HG03354 (cell line): ENCODE measurements around the gene SLMAP.
A peak's percentile ranks its signal among the peaks of the same experiment; 100 is the strongest.

Source experiments
- ATAC-seq: cut with Tn5 transposase; IDR thresholded peaks from one replicate; pipeline ENCODE4 v1.9.1; 2021; ENCODE audit warnings: mild to moderate bottlenecking; ENCODE audit not compliant: unreplicated experiment, poor library complexity, severe bottlenecking

The SLMAP gene

DNA sequence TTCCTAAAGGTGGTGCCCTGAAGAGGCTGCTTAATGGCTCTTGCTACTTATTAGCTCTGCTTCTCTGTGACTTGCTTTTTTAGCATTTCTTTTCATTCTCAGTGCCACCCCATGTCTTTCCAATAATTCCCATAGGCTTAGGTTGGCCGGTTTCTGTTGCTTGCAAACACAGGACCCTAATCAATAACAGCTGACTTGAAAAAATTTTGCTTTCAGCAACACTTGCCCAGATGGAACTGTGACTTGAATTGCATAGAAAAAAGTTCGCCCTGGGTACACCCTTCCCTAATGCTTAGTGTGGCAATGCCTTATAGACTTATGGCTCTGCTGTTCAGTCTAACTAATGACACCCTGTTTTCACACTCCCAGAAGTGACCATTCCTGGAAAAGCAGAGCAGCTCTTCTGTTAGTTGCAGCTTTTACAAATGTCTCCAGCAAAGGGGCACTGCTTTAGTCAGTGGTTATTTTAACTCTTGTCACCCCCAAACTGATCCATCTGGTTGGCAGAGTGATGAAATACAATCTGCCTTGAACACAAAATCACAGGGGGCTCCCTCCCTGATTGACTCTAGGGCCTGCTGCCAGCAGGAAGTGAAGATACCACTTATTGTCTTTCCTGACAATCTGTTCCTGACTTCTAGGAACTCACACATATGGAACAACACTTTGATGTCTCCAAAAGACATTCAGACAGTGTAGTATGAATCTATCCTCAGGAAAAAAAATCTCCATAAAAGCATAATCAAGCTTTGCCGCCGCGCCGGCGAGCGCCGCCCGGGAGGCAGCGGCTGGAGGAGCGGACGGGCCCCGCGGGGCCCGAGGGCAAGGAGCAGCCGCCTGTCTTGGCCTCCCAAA lies 9.7 kb upstream of the SLMAP start:
- ATAC-seq: no peak

- ATAC-seq: no peak
Measured at GRCh38 chr3:57749542-57749941, 6.6 kb upstream of the SLMAP start.

- no peak for ATAC-seq
Measured at GRCh38 chr3:57752307-57752706, 3.8 kb upstream of the SLMAP start.

DNA sequence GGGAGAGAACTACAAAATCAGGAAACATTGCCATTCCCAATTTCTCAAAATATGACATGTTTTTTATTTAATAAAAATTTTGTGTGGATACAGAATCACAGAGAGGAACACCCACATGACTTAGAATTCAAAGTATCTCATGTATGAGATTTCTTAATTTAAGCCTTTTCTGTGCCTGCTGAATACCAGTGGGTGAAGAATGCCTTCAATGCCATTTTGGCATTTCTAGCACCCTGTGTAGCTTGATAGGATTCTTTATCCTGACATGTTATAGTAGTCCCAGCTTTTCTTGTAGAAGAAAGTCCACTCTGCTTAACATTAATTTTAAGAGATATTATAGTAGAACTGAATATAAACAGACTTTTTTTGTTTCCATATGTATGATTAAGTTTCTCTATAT lies 3.1 kb upstream of the SLMAP start:
- ATAC-seq: no peak

GRCh38 chr3:57755368-57755675 lies 787 bp upstream of the SLMAP start:
- ATAC-seq: no peak

DNA sequence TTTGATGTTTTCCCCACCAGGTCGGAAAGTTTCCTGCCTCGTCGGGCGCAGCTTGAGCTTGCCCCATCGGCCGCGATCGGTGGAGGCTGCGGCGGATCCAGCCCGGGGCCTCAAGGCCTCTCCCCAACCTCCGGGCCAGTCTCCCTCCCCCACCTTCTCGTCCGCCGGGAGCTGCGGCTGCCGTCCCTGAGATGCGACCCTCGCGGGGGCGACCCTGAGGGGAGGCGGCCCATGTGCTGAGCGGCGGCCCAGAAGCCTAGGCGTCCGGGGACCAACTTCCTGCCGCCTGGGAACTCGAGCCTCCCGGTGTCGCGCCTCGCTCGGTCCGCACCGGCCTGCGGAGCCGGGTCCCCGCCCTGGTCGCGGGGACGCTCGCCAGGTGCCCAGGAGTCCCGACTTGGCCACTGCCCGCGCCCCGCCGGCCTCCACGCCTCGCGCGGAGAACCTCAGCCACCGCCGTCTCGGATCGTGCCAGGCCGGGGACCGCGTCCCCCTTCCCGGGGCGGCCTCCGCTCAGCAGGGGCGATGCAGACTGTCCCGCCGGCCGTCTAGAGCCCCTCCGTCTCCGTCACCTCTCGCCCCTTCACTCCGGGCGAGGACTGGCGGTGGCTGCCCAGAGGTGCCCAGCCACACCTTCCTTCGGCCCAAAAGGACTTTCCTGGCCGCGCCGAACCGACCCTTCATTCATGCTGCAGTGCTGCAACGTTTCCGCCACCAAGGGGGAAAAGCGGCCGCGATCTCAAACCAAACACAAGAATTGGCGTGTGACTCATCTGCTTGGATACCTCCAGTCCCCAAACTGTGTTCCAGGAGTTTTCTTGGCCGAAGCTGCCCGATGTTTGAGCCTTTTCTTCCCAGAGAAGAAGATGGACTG lies 656 bp downstream of the SLMAP start:
- peak; percentile 33 for ATAC-seq

GRCh38 chr3:57757642-57758297 lies 1.7 kb downstream of the SLMAP start:
- ATAC-seq: no peak

DNA sequence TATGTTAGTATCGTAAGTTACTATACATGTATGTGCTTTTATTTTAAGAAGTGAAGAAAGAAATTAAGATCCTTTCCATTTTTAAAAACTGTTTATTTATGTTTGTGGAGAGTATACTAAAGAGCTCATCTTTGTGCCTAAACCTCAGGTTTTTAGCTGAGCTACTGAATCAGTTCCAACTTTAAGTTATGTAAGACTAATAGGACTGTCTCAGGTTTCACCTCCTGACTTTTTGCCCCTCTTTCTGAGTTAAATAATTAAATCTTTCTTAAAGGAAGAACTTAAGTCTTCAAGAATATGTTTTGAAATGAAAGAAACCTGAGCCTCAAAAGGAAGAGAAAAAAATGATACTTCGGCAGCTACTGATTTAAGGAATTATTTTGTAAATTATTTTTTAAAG lies 2.6 kb downstream of the SLMAP start:
- ATAC-seq: no peak

DNA sequence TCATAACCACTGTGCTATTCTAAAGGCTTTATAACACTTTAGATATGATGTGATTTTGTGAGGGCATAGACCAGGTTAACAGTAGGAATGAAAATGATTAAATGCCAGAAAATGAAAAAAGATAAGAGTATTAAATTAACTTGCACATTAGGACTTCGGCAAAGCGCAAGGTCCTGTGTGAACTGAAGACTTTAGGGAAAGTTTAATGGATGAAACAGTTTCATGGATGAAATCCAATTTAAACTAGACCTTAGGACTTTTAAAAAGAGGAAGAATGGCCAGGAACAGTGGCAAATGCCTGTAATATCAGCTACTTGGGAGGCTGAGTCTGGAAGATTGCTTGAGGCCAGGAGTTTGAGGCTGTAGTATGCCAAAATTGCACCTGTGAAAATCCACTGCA lies 8.7 kb downstream of the SLMAP start:
- no peak for ATAC-seq

- no peak for ATAC-seq
Measured at GRCh38 chr3:57768595-57768994, 12.5 kb downstream of the SLMAP start.

- no peak for ATAC-seq
Measured at GRCh38 chr3:57770009-57770827, 14.1 kb downstream of the SLMAP start.

DNA sequence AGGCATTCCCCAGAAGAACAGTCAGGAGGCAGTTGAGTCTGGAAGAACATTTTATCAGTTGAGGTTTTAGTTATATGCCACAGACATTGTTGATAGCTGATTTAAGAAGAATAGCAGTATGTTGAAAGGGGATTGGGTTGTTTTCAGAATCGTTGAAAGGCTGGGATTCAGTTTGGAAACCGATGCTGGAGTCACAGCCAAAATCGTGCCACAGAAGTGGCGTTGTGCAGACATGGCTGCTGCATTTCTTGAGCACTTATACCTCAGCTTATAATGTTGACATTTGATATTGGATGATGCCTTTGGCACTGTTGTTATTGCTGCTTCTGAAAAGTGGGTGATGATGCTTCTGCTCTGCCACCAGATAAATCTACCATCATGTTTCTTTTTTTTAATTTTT lies 16.1 kb downstream of the SLMAP start:
- ATAC-seq: no peak

DNA sequence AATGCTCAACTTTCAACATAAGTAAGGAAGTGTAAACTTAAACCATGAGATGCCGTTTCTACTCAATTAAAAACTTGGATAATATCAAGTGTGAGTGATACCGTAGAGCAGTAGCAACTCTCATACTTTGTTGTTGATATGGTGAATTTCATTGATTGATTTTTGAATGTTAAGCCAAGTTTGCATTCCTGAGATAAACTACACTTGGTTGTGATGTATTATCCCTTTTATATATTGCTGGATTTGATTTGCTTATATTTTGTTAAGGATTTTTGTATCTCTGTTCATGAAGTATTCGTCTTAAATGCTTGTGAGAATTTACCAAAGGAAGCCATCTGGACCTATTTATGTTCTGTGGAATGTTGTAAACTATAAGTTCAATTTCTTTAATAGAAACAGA lies 21.7 kb downstream of the SLMAP start:
- ATAC-seq: no peak

GRCh38 chr3:57778494-57778893 lies 22.4 kb downstream of the SLMAP start:
- ATAC-seq: no peak

DNA sequence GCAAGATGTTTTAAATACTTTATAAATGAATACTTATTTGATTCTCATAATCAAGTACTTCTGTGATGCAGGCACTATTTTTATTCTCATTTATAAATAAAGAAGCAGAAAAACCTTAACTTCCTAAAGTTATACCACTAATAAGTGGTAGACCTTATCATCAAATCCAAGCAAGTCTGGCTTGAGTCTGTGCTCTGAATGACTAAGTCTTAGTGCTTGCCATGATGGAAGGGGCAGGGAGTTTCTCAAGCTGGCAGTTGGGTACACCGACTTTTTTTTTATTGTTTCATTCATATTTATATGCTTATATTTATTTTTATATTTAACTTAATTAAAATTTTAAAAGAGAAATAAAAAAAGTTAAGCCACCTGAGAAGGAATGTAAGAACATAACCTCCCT lies 23.6 kb downstream of the SLMAP start:
- ATAC-seq: no peak

DNA sequence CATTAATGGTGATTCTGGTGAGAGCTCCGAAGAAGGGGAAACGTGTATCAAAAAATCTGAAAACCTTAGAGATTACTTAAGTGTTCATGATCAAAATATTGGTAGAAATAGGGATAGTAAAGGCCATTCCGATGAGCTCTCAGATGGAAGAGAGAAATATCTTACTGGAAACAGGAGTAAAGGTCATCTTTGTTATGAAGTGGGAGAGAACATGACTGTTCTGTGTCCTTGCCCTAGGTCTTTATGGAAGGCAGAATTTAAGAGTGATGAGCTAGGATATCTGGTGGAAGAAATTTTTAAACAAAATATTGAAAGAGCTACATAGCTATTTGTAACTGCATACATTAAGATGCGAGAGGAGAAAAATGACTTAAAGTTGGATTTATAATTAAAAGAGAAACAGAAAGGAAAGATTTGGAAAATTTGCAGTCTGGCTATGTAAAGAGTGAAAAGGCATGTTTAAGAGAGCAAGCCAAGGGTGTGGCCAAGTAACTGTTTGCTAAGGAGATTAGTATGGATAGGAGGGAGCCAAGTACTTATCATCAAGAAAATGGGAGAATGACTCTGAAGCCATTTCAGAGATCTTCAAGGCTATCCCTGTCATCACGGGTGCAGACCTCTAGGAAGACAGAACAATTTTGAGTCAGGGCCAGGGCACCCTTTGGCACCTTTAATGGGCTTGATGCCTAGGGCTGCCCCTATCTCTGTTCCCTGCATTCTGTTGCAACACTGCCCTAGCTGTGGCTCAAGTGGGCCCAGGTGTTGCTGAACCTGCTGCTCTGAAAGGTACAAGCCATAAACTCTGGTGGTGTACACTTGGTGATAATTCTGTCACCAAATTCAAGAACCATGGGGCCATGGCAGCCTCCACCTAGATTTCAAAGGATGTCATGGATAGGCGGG lies 27.3 kb downstream of the SLMAP start:
- ATAC-seq: no peak

- no peak for ATAC-seq
Measured at GRCh38 chr3:57784089-57784735, 28.1 kb downstream of the SLMAP start.

DNA sequence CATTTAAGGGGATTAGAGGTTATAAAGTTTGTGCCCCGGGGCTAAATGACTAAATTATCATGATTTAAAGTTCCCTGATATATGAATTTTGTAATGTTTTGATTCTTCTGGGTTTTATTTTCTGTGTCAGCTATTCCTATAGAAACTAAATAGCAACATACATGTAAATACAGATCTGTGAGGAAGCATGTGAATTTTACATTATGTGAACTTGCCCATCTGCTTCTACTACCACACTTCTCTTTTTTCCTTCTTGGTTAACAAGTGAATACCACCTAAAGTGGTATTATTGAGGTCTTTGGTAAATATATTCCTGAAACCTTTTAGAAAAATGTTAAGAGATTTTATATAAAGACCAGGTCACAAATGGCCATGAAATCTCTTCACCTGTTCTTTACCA lies 29.3 kb downstream of the SLMAP start:
- ATAC-seq: no peak
